ENCODE data around the gene NPAS3.

GRCh38 chr14:33457021-33457420 is 518.3 kb downstream of the NPAS3 start:
- TF ChIP-seq CTCF (IDR thresholded peaks at IDR 0.05) (no peak), EZH2phosphoT487 (IDR thresholded peaks at IDR 0.05) (no peak), EZH2 (IDR thresholded peaks at IDR 0.05) (no peak)
